IMR-90 (cell line): ENCODE measurements around the gene IGF2BP1. TPM values are rescaled to one million over a fixed set of nuclear protein-coding genes. Genes with fewer than 3 reads are reported as not detected.

Experiments used
- ATAC-seq: fragments of 200-7000 bp; cut with Tn5 transposase; 2 replicates; pipeline ENCODE4 v1.9.1; 2020; ENCODE audit warnings: low read depth, mild to moderate bottlenecking, moderate library complexity
- BruUV-seq: library from RNA; stranded (reverse); fragments of 400-500 nt; replicated peaks from 2 replicates; lab custom pipeline; 2021; lab: Mats Ljungman, UMichigan
- CTCF ChIA-PET: fragments of 300-600 bp; formaldehyde crosslinking; extraction: SDS; loops from one replicate; lab custom pipeline; 2021; ENCODE audit warnings: antibody characterized with exemption; lab: Yijun Ruan, JAX
- POLR2A ChIA-PET: fragments of 300-600 bp; sonication (Branson Sonifier 250); formaldehyde crosslinking; loops from one replicate; lab custom pipeline; 2022; ENCODE audit warnings: antibody characterized with exemption; ENCODE audit not compliant: unreplicated experiment; lab: Charles Lee
- DNase-seq: peaks from one replicate; pipeline ENCODE4 v3.0.0; 2013
- H2AFZ ChIP-seq: replicated peaks from 2 replicates; pipeline ENCODE3; 2013; ENCODE audit warnings: low read length, mild to moderate bottlenecking; ENCODE audit not compliant: poor library complexity
- H2AK5ac ChIP-seq: 2 replicates; pipeline ENCODE4 v1.6.1; 2013; ENCODE audit warnings: low read depth, low read length, inconsistent platforms
- H2AK9ac ChIP-seq: replicated peaks from 2 replicates; pipeline ENCODE3; 2013; ENCODE audit warnings: mild to moderate bottlenecking, low read depth, low read length, moderate library complexity; ENCODE audit not compliant: poor library complexity
- H2BK120ac ChIP-seq: 2 replicates; pipeline ENCODE4 v1.6.1; 2013; ENCODE audit warnings: low read depth, low read length, inconsistent platforms
- H2BK15ac ChIP-seq: 3 replicates; pipeline ENCODE4 v1.6.1; 2013; ENCODE audit warnings: low read depth, low read length, inconsistent platforms
- H2BK20ac ChIP-seq: 2 replicates; pipeline ENCODE4 v1.6.1; 2013; ENCODE audit warnings: low read depth, mild to moderate bottlenecking, inconsistent platforms, low read length, moderate library complexity
- H2BK5ac ChIP-seq: 2 replicates; pipeline ENCODE4 v1.6.1; 2013; ENCODE audit warnings: mild to moderate bottlenecking, low read depth, low read length, inconsistent platforms; ENCODE audit not compliant: poor library complexity, severe bottlenecking
- H3K14ac ChIP-seq: replicated peaks from 2 replicates; pipeline ENCODE4 v1.6.1; 2013; ENCODE audit warnings: low read depth, low read length, inconsistent platforms
- H3K18ac ChIP-seq: 2 replicates; pipeline ENCODE4 v1.6.1; 2013; ENCODE audit warnings: low read depth, low read length, control low read depth
- H3K23ac ChIP-seq: 2 replicates; pipeline ENCODE4 v1.6.1; 2013; ENCODE audit warnings: low read depth, low read length, inconsistent platforms
- H3K27ac ChIP-seq: 2 replicates; pipeline ENCODE4 v1.5.1; 2013; ENCODE audit warnings: mild to moderate bottlenecking, control low read depth, low read length; ENCODE audit not compliant: insufficient read depth
- H3K27me3 ChIP-seq: 2 replicates; pipeline ENCODE4 v1.6.1; 2013; ENCODE audit warnings: low read length; ENCODE audit not compliant: control insufficient read depth, insufficient read depth
- H3K36me3 ChIP-seq: 2 replicates; pipeline ENCODE4 v1.6.1; 2013; ENCODE audit warnings: low read length, mixed read lengths; ENCODE audit not compliant: control insufficient read depth, insufficient read depth
- H3K4ac ChIP-seq: 2 replicates; pipeline ENCODE4 v1.6.1; 2013; ENCODE audit warnings: low read depth, low read length, inconsistent platforms
- H3K4me1 ChIP-seq: 2 replicates; pipeline ENCODE4 v1.6.1; 2013; ENCODE audit warnings: low read length, mixed read lengths; ENCODE audit not compliant: control insufficient read depth, insufficient read depth
- H3K4me2 ChIP-seq: 2 replicates; pipeline ENCODE4 v1.6.1; 2013; ENCODE audit warnings: low read depth, mild to moderate bottlenecking, control low read depth, low read length, moderate library complexity
- H3K4me3 ChIP-seq: 2 replicates; pipeline ENCODE4 v1.5.1; 2013; ENCODE audit warnings: low read depth, mild to moderate bottlenecking, control low read depth, low read length, moderate library complexity; ENCODE audit not compliant: insufficient read depth
- H3K56ac ChIP-seq: 2 replicates; pipeline ENCODE4 v1.6.1; 2013; ENCODE audit warnings: low read length, inconsistent platforms; ENCODE audit not compliant: insufficient read depth; ENCODE audit errors: extremely low read depth
- H3K79me1 ChIP-seq, 2 experiments: 2 replicates each; pipeline ENCODE4 v1.6.1; 2013; ENCODE audit warnings: low read length in 2 of 2, inconsistent platforms in 1 of 2, low read depth in 1 of 2
- H3K9ac ChIP-seq: 2 replicates; pipeline ENCODE4 v1.6.1; 2013; ENCODE audit warnings: low read depth, low read length, control low read depth
- H3K9me1 ChIP-seq: 2 replicates; pipeline ENCODE4 v1.6.1; 2013; ENCODE audit warnings: low read length, inconsistent platforms; ENCODE audit not compliant: insufficient read depth
- H3K9me3 ChIP-seq: 2 replicates; pipeline ENCODE4 v1.6.1; 2013; ENCODE audit warnings: low read length; ENCODE audit not compliant: control insufficient read depth, insufficient read depth
- H4K20me1 ChIP-seq: 2 replicates; pipeline ENCODE4 v1.6.1; 2013; ENCODE audit warnings: low read length, inconsistent platforms; ENCODE audit not compliant: insufficient read depth
- H4K5ac ChIP-seq: 2 replicates; pipeline ENCODE4 v1.6.1; 2013; ENCODE audit warnings: mild to moderate bottlenecking, low read depth, low read length, control low read depth
- H4K8ac ChIP-seq, 2 experiments: 2 replicates each; pipeline ENCODE4 v1.6.1; 2013; ENCODE audit warnings: low read depth in 2 of 2, low read length in 2 of 2, control low read depth in 1 of 2, inconsistent platforms in 1 of 2
- H4K91ac ChIP-seq: 2 replicates; pipeline ENCODE4 v1.6.1; 2013; ENCODE audit warnings: low read depth, low read length, inconsistent platforms; ENCODE audit not compliant: insufficient read depth
- BHLHE40 ChIP-seq: fragments of 150-350 bp; IDR thresholded peaks from 2 replicates; pipeline ENCODE4 v1.6.1; 2016; ENCODE audit warnings: mild to moderate bottlenecking, low read depth, low read length
- CEBPB ChIP-seq: IDR thresholded peaks from 2 replicates; pipeline ENCODE4 v1.6.1; 2012; ENCODE audit warnings: low read depth, low read length, improper control_type of control experiment
- POLR2A ChIP-seq: IDR thresholded peaks from 2 replicates; pipeline ENCODE4 v1.6.1; 2012; ENCODE audit warnings: mild to moderate bottlenecking, low read depth, low read length
- SMC3 ChIP-seq: fragments of 150-350 bp; IDR thresholded peaks from 2 replicates; pipeline ENCODE4 v1.6.1; 2016; ENCODE audit warnings: low read depth, mild to moderate bottlenecking, antibody characterized with exemption, low read length, moderate library complexity
- WGBS, 2 experiments: methylation state at CpG; one replicate each; pipeline versions ENCODE4 v1.1.5 to v1.1.7; 2013; ENCODE audit warnings: missing lambda C conversion rate in 2 of 2; ENCODE audit not compliant: insufficient read length in 1 of 2; ENCODE audit errors: extremely low coverage in 2 of 2; 5-methylcytosine and 5-hydroxymethylcytosine counted together
- dilution Hi-C: fragments of 300-500 bp; cut with HindIII; formaldehyde crosslinking; loops from one replicate; pipeline ENCODE4 v1.14.3; 2018; ENCODE audit warnings: low sequenced_read_pairs; ENCODE audit not compliant: unreplicated experiment
- in situ Hi-C: fragments of 300-500 bp; cut with MboI; formaldehyde crosslinking; loops from 3 replicates; pipeline ENCODE4 v1.14.3; 2019; ENCODE audit warnings: low sequenced_read_pairs, inconsistent platforms, mixed read lengths
- intact Hi-C: fragments of 100-400 bp; cut with micrococcal nuclease; formaldehyde crosslinking; loops from 2 replicates; pipeline ENCODE4 v1.10.0; 2022
- polyA plus RNA-seq, 3 experiments: library from polyadenylated mRNA; depleted of rRNA; stranded (reverse); fragments of >200 nt; gene quantifications; 2 replicates each; pipeline ENCODE4 v1.2.3, GENCODE V29; 2012; ENCODE audit warnings: low replicate concordance in 1 of 3
- total RNA-seq: library from RNA; depleted of rRNA; stranded (reverse); fragments of >200 nt; gene quantifications from 2 replicates; pipeline ENCODE4 v1.2.3, GENCODE V29; 2012

Gene IGF2BP1
- total and polyA plus RNA-seq, 2 of the 4 experiments (the other 2 are of a cell fraction), result 10.2 to 13.1 TPM

- TF ChIP-seq CEBPB (no peak), SMC3 (no peak), POLR2A (no peak), BHLHE40 (no peak)
- H3K9me3 ChIP-seq, result no peaks in the 10 kb centered on the region
- no peak overlapping the region for H2BK120ac ChIP-seq
- H2BK20ac ChIP-seq, result no peak overlapping the region
- no CpG with 5 or more reads among the region's 1 CpG for WGBS, 2 experiments
- dilution Hi-C loops (loop anchor here (25.0 kb wide), 1 partner anchor 116 kb away; the partner anchor contains the start of gene UBE2Z), intact Hi-C loops (no loop called here), in situ Hi-C loops (no loop called here)
- H3K18ac ChIP-seq, result no peak overlapping the region
- H3K4me2 ChIP-seq, result no peak overlapping the region
- no peak overlapping the region for H3K9ac ChIP-seq
- no peak overlapping the region for H3K23ac ChIP-seq
- POLR2A ChIA-PET, result no interaction called here
- no peak overlapping the region for H4K91ac ChIP-seq
- H3K4me3 ChIP-seq, result no peak overlapping the region
- H2BK5ac ChIP-seq, result no peak overlapping the region
- ATAC-seq (no peak), DNase-seq (no peak)
- CTCF ChIA-PET, result no interaction called here
- no peak overlapping the region for H4K5ac ChIP-seq
- H3K36me3 ChIP-seq, result peaks cover 23% of the 10 kb centered on the region
- no peak overlapping the region for H2AK5ac ChIP-seq
- H3K56ac ChIP-seq, result no peak overlapping the region
- H3K4me1 ChIP-seq, result peaks cover 2% of the 10 kb centered on the region
- H3K4ac ChIP-seq, result no peak overlapping the region
- H2AFZ ChIP-seq, result no peak overlapping the region
- peaks cover 29 to 57% of the 10 kb centered on the region in 2 experiments for H3K79me1 ChIP-seq
- H4K8ac ChIP-seq, result no peak overlapping the region
- H3K9me1 ChIP-seq, result peaks cover 5% of the 10 kb centered on the region
- no peak overlapping the region for H2AK9ac ChIP-seq
- H3K27ac ChIP-seq, result no peak overlapping the region
- no TSS peak for BruUV-seq
- no peak overlapping the region for H3K14ac ChIP-seq
- H3K27me3 ChIP-seq, result no peaks in the 10 kb centered on the region
- H2BK15ac ChIP-seq, result no peak overlapping the region
- H4K20me1 ChIP-seq, result peaks cover 18% of the 10 kb centered on the region
These were observed 31.1 kb downstream of the IGF2BP1 start for GRCh38 chr17:49028271-49028670.
